ENCODE data around the gene CACNA2D4. TPM values are rescaled to one million over a fixed set of nuclear protein-coding genes. Genes with fewer than 3 reads are reported as not detected.

Gene CACNA2D4
- total RNA-seq, 1 experiment from 2014 or later: 0.03 TPM

DNA sequence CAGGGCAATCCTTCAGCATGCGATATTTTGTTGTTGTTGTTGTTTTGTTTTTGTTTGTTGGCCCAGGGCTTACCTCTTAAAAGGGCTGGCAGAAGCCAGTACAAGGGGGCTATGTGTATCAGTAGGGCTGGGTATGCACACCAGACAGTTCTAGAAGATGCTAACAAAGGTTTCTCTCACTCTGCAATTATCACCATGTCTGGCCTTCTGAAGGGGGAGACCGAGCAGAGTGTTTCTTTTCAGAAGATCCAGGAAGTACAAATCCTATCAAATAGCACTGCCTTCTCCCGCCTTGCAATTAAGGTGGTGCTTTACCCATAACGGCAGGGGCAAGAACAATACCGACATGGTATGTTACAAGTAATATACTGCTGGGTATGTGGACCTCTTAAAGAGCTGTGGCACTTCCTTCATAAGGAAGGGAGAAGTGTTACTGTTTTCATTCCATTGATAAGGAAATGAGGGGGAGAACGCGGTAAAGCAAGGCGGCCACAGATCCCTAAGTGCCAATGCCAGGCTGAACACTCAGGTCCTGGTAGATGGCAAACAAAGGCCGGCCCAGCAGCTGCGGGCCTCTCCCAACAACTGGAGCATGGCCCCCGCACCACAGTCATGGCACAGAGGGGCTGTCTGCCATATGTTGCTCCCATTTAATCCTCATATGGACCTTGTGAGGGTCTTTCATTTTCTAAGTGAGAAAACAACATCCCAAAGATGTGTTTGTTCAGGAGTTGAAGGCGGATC lies 19.2 kb upstream of the CACNA2D4 start:
- Histone ChIP-seq H3K36me3 (replicated peaks; ENCODE audit: control insufficient read depth, insufficient read depth, low read length) (no peaks in the 10 kb centered on the region; the same call in 1 of the 2 replicates), H3K27me3 (ENCODE audit: control insufficient read depth, insufficient read depth, low read length) (no peaks in the 10 kb centered on the region), H3K4me3 (ENCODE audit: insufficient read depth, low read depth, low read length) (no peak overlapping the region)
- DNase-seq: no peak

DNA sequence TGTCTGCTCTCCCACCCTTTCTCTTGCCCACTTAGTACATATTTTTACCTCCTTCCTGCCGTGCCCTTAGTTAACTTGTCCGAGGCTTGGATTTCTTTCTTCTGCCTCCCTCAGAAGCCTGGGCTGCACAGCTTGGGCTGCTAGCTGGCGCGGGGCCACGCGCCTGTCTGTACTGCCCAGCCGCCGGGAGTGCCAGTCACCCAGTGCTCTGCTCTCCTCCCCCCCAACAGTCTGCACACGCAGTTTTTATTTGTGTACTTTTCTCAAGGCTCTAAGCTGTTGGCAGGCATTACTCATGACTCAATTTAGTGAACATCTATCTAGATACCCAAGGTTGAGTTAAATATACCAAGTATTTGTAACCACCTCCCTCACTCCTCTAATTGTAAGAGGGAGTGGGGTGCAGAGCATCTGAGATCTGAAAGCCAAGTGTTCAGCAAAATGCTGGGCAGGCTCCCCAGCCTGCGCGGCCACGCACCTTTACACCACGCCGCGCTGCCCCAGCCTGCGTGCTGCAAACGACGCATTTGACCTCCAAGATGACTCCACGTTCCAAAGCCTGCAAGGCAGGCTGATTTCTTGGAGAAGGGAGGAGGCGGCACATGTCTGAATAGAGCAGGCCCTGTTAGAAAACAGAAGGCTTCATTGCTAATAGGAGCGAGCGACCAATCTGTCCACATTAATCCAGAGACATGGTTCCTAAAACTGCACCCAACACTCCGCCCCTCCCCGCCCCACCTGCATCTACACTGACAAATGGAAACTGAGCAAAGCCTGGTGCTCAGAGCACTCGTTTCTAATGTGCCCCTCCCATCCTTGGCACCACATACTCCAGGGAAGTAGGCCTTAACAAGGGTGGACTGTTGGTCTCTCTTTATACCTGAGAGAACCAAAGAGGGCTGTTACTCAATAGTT lies 18.2 kb upstream of the CACNA2D4 start:
- Histone ChIP-seq H3K36me3 (replicated peaks; ENCODE audit: control insufficient read depth, insufficient read depth, low read length) (no peaks in the 10 kb centered on the region; the same call in 1 of the 2 replicates), H3K27me3 (ENCODE audit: control insufficient read depth, insufficient read depth, low read length) (no peaks in the 10 kb centered on the region)
- DNase-seq: peak; percentile 19

DNA sequence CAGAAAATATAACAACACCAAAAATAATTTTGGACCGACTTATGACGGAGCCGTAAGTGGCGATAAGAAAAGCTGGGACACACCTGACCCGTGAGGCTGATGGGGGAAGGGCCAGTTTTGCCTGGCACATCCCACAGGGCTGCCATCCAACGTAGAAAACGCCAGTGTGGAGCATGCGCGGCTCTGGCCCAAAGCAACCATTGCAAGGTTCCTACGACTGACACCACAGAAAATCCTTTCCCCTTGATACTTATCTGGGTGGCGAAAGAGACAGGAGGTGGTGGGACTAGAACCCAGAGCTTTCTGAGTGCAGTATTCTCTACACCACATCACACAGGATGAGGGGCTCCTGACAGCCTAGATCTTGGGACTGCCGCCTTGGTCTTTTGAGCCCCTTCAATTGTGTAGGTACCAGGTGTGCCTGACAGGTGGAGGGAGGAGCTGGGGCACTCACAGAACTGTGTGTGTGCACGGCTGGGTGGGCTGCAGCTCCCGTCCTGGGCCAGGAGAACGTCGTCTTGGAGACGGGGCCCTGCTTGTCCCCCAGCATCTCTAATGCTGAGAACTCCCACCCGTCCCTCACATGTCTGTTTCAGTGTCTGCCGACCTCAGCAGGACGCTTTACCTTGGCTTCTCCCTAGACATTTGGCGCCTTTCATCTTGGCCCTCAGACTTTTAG lies 17.4 kb upstream of the CACNA2D4 start:
- Histone ChIP-seq H3K27me3 (ENCODE audit: control insufficient read depth, insufficient read depth, low read length) (no peaks in the 10 kb centered on the region), H3K4me3 (ENCODE audit: insufficient read depth, low read depth, low read length) (no peak overlapping the region), H3K36me3 (replicated peaks; ENCODE audit: control insufficient read depth, insufficient read depth, low read length) (no peaks in the 10 kb centered on the region; the same call in 1 of the 2 replicates)
- DNase-seq: peak; percentile 22

More for the DNA sequence above, 18.2 kb upstream of the CACNA2D4 start:
- no peak overlapping the region for H3K4me3 ChIP-seq (ENCODE audit: insufficient read depth, low read depth, low read length)

DNA sequence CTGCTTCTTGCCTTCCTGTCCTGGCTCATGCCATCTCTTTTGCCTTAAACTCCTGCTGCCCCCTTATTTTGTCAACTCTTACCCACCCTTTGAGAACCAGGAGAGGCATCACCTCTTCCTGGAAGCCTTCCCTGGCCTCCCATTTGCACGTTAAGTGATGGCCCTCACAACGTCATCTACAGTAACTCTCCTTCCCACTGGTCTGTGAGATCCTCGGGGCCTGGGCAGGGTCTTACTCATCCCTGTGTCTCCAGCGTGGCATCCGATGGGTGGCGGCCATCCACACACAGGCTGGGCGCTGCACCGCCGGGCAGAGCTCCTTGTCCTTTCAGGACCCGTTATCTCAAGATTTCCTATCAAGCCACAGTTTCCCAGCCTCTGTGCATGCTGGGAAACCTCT lies 16.8 kb upstream of the CACNA2D4 start:
- H3K36me3 ChIP-seq (replicated peaks; ENCODE audit: control insufficient read depth, insufficient read depth, low read length): no peaks in the 10 kb centered on the region; the same call in 1 of the 2 replicates
- peak; percentile 16 for DNase-seq
- H3K4me3 ChIP-seq (ENCODE audit: insufficient read depth, low read depth, low read length): no peak overlapping the region
- no peaks in the 10 kb centered on the region for H3K27me3 ChIP-seq (ENCODE audit: control insufficient read depth, insufficient read depth, low read length)

DNA sequence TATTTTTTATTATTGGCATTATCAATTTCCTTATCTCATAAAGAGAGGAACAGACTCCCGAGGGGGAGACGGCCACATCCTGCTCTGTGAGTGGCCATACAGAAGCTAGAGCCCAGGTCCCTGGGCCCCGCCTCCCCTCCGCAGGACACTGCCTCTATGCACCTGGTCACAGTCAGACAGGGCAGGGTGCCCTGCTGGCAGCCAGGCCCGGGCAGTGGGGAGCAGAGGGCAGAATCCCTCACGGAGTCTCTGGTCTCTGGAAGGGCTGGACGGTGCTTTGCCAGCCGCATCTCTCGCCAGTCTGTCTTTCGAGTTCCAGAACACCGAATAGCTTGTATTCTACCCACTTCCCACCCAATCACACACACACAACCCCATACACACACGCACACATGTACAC lies 16.4 kb upstream of the CACNA2D4 start:
- peak; percentile 36 for DNase-seq
- Histone ChIP-seq H3K27me3 (ENCODE audit: control insufficient read depth, insufficient read depth, low read length) (no peaks in the 10 kb centered on the region), H3K4me3 (ENCODE audit: insufficient read depth, low read depth, low read length) (no peak overlapping the region), H3K36me3 (replicated peaks; ENCODE audit: control insufficient read depth, insufficient read depth, low read length) (no peaks in the 10 kb centered on the region; the same call in 1 of the 2 replicates)

DNA sequence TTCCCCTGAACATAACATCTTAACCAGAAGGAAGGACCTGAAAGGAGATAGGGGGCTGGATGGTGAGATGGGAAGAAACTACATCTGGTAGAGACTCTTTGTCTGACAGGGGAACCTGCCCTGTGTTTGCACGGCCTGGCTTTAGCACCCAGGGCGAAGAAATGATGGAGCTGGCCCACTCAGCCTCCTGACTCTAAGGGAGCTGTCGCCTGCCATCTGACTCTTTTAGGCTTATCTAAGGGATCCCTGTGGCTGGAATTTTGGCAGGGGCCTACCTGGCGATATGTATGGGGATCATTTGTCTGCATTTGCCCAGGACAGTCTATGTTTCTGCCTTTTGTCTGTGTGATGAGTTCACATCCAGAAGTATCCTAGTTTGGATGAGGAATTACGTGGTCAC lies 15.6 kb upstream of the CACNA2D4 start:
- Histone ChIP-seq H3K4me3 (ENCODE audit: insufficient read depth, low read depth, low read length) (no peak overlapping the region), H3K36me3 (replicated peaks; ENCODE audit: control insufficient read depth, insufficient read depth, low read length) (no peaks in the 10 kb centered on the region; the same call in 1 of the 2 replicates), H3K27me3 (ENCODE audit: control insufficient read depth, insufficient read depth, low read length) (no peaks in the 10 kb centered on the region)
- DNase-seq: no peak

DNA sequence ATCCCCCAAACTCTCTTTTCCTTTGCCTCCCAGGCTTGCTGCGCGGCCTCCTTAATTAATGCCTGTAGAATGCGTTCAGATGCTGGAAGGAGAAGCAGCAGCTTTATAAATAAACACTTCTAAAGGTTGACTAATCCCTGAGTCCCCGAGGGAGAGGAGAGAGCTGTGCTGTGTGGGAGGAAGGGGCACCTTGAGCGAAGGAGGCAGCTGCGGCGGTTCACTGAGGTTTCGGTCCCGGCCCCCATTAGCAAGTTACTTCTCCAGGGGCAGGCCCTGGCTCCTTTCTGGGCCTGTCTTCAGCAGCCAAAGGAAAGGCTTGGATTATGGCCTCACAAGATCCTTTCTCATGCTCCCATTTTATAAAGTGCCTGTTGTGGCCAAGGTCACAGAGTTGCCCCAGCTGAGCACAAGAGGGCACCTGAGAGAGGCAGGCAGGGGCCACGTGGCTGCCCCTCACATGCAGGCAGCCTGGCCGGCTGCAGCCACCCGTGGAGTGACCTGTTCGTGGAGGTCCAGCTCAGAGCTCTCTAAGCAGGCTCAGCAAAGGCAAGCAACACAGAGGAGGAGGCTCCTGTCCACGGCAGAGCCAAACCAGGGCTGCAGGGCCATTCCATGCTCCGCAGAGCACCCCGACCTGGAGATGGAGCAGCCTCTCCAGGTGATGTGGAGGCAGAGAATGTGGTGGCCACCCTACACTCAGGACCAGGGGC lies 15.0 kb upstream of the CACNA2D4 start:
- DNase-seq: peak; percentile 68
- no peak overlapping the region for H3K4me3 ChIP-seq (ENCODE audit: insufficient read depth, low read depth, low read length)
- no peaks in the 10 kb centered on the region; the same call in 1 of the 2 replicates for H3K36me3 ChIP-seq (replicated peaks; ENCODE audit: control insufficient read depth, insufficient read depth, low read length)
- no peaks in the 10 kb centered on the region for H3K27me3 ChIP-seq (ENCODE audit: control insufficient read depth, insufficient read depth, low read length)

DNA sequence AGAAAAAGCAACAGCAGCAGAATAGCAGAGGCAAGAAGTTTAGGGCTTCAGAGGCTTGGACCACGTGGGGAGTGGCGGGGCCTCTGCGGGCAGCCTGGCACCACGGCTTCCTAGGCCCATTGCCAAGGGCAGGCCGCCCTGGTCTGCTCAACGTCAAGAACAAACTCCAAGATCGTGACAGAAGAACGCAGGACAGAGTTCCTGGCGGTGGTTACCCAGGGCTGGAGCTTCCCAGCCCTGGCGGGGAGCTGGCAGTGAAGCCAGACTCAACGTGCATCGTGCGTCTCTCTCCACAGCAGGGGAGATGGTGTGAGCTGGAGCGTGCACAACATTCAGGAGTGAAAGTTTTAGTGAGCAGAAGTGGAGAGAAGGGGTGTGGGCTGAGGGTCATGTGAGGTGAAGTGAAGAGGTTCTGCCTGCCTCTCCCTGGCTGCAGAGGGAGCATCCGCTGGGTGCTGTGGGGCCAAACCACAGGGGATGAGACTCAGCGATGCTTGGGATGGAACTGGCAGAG lies 13.9 kb upstream of the CACNA2D4 start:
- no peaks in the 10 kb centered on the region for H3K27me3 ChIP-seq (ENCODE audit: control insufficient read depth, insufficient read depth, low read length)
- H3K36me3 ChIP-seq (replicated peaks; ENCODE audit: control insufficient read depth, insufficient read depth, low read length): no peaks in the 10 kb centered on the region
- no peak overlapping the region for H3K4me3 ChIP-seq (ENCODE audit: insufficient read depth, low read depth, low read length)
- DNase-seq: peak; percentile 34

DNA sequence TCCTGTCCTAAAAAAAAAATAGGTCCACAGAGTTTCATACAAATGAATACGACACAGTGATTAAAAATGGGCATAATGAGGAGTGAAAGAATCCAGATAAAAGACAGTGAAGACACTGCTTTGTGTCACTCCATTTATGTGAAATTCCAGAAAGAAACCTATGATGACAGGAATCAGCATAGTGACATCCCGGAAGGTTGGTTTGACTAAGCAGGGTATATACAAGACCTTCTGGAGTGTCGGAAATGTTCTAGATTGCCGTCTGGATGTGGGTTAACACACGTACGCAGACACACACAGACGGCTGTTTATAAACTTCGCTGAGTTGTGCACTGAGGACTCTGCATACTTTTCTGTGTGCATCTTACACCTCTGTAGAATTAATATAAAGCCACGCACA lies 13.2 kb upstream of the CACNA2D4 start:
- Histone ChIP-seq H3K27me3 (ENCODE audit: control insufficient read depth, insufficient read depth, low read length) (no peaks in the 10 kb centered on the region), H3K4me3 (ENCODE audit: insufficient read depth, low read depth, low read length) (no peak overlapping the region), H3K36me3 (replicated peaks; ENCODE audit: control insufficient read depth, insufficient read depth, low read length) (no peaks in the 10 kb centered on the region)
- no peak for DNase-seq

DNA sequence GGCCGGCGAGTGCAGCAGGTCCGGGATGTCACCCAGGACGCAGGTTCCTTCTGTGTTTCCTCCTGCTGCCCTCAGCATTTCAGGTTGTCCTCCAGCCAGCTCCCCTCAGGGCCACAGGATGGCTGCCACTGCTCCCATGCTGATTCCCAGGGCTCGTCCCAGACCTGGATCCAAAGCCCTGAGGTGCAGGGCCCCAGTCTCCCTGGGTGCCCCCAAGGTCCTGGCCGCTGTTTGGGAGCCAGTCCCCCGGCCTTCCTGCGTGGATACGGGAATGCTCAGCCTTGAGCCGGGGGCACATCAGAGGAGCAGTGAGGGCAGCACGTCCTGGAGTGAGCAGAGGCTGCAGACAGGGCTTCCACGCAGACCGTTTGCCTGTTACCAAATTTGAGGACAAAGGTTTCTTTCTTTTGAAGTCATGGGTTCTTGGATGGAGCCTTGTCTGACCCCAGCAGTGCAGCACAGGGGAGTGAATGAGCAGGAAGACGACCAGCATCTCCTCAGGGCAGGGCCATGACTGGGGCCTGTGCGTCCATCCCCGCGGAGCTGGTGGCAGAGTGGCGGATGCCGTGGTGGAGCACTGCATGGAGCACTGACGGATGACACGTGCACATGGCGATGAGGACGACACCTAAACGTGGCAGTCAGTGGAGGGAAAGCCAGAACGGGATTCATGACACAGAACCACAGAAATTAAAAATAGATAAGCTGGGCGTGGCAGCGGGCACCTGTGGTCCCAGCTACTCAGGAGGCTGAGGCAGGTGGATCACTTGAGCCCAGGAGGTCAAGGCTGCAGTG lies 12.5 kb upstream of the CACNA2D4 start:
- DNase-seq: peak; percentile 26
- Histone ChIP-seq H3K27me3 (ENCODE audit: control insufficient read depth, insufficient read depth, low read length) (no peaks in the 10 kb centered on the region), H3K4me3 (ENCODE audit: insufficient read depth, low read depth, low read length) (no peak overlapping the region), H3K36me3 (replicated peaks; ENCODE audit: control insufficient read depth, insufficient read depth, low read length) (no peaks in the 10 kb centered on the region)

DNA sequence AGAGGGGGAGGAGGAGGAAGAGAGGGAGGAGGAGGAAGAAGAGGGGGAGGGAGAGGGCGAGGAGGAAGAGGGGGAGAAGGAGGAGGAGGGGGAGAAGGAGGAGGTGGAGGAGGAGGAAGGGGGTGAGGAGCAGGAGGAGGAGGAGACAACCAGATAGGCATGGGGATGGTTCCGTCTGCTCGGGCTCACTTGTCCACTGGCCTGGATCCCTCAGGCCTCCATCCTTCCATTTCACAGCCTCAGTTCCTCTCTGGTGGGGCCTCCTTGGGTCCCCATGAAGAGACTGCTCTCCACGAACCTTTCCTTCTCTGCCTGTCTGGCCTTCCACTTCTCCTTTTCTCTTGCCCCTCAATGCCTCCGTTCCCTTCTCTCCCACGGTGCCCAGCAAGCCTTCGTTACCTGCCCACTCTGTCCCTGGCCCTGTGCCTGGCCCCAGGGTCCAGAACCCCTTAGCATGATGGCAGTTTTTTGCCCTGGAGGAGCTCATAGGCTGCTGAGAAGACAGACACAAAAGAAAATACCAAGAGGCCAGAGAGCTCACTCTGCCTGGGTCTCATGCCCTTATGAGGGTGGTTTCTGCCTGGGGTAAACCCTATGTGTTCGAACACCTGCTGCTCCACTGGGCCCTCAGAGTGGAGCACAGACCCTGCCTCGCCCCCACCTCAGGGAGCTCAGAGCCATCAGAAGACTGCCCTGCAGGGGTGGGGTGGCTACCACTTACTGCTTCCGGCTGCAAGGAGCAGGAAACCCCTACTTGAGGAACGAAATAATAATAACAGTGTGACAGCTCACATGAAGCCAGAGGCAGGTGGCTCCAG lies 11.7 kb upstream of the CACNA2D4 start:
- DNase-seq: peak; percentile 16
- Histone ChIP-seq H3K4me3 (ENCODE audit: insufficient read depth, low read depth, low read length) (no peak overlapping the region), H3K36me3 (replicated peaks; ENCODE audit: control insufficient read depth, insufficient read depth, low read length) (no peaks in the 10 kb centered on the region), H3K27me3 (ENCODE audit: control insufficient read depth, insufficient read depth, low read length) (no peaks in the 10 kb centered on the region)

DNA sequence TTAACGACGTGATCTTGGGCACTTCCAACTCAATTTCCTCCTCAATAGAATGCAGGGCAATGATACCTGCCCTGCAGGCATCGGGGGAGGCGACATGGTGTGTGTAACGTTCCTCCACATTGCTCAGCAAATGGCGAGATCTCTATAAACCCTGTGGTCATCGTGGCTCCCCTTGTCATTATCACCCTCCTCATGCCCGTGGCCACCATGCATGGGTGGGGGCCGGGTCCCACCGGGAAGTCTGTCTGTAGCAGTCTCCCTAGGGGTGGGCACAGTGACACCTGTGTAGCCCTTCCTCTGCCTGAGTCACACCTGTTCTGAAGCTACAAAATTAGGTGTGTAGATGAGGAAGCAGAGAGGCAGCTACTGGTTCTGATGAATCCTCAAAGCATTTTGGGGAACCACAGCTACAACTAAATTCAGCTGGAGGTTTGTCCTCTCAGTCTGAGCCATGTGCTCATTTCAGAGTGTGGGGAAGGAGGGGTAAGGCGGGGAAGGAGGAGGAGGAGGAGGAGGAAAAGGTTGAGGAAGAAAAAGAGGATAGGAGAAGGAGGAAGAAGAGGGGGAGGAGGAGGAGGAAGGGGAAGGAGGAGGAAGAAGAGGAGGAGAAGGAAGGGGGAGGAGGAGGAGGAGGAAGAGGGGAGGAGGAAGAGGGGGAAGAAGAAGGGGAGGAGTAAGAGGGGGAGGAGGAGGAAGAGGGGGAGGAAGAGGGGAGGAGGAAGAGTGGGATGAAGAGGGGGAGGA lies 11.0 kb upstream of the CACNA2D4 start:
- H3K4me3 ChIP-seq (ENCODE audit: insufficient read depth, low read depth, low read length): no peak overlapping the region
- peak; percentile 21 for DNase-seq
- no peaks in the 10 kb centered on the region for H3K36me3 ChIP-seq (replicated peaks; ENCODE audit: control insufficient read depth, insufficient read depth, low read length)
- H3K27me3 ChIP-seq (ENCODE audit: control insufficient read depth, insufficient read depth, low read length): no peaks in the 10 kb centered on the region

Data from H7 (cell line).